ENCODE data around the gene BICD2. TPM values are rescaled to one million over a fixed set of nuclear protein-coding genes. Genes with fewer than 3 reads are reported as not detected.
"Not testable (repeated sequence)": the region's sequence is repeated elsewhere in the genome, so short reads cannot be mapped to it uniquely, and the experiment has no call there.

The BICD2 gene
- 31.0 TPM for total RNA-seq

DNA sequence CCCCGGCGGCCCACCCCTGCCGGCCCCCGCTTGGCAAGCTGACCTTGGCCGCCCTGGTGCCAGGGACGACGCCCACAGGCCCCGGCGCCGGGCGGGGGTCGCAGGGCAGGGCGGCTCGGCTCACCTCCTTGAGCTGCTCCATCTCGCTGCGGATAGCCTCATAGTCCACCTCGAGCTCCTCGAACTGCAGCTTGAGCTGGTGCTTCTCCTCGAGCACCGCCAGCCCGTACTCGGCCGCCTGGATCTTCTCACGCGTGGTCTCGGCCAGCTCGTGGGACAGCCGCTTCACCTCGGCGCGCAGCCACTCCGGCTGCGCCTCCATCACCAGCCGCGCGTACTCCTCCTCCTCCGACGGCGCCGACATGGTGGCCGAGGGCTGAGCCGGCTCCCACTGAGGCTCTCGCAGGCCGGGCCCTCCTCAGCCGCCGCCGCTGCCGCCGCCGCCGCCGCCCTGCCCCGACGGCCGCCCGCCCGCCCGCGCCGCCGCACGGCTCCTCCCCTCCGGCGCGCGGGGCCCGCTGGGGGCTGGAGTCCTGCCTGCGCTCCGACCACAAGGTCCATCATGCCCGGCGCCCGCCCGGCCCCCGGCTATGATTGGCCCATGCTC lies at the start of gene BICD2:
Gene BICD2 (minus strand): TSS at position 453 of the 607 bp plus-strand sequence. CDS start 89 bp downstream, at position 364.
- no peak for ATAC-seq
- intact Hi-C loops (cut with DNase I) = no loop called here
- no peak for DNase-seq (ENCODE audit: low spot score)

DNA sequence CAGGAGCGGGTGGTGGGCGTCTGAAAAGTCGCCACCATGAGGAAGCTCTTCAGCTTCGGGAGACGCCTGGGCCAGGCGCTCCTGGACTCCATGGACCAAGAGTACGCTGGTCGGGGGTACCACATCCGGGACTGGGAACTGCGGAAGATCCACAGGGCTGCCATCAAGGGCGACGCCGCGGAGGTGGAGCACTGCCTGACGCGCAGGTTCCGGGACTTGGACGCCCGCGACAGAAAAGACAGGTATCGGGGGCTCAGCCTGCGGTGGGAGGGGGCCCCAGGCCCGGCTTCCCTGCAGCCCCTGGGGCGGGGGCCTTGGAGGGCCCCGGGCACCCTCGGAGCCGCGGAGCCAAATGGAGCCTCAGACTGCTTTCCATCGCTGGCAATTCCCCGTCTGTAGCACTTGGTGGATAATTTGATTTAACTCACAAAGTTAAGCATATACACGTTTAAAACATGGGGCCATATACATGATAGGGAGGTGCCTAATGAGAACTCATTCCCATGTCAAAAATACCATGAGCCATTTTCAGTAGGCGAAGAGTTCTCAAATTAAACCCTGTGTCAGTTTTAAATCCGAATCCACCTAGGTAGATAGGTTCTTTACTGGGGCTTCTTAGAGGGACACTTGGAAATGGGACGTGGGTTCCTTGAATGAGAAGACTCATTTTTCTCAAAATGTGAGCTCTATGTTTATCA lies 45.1 kb upstream of the BICD2 start:
- intact Hi-C loops (cut with DNase I); ATAC-seq; DNase-seq (ENCODE audit: low spot score): not testable (repeated sequence)

GRCh38 chr9:92808726-92809451 lies 44.3 kb upstream of the BICD2 start:
- DNase-seq (ENCODE audit: low spot score) = peak; percentile 84
- intact Hi-C loops (cut with DNase I) = no loop called here
- ATAC-seq = peak; percentile 88

DNA sequence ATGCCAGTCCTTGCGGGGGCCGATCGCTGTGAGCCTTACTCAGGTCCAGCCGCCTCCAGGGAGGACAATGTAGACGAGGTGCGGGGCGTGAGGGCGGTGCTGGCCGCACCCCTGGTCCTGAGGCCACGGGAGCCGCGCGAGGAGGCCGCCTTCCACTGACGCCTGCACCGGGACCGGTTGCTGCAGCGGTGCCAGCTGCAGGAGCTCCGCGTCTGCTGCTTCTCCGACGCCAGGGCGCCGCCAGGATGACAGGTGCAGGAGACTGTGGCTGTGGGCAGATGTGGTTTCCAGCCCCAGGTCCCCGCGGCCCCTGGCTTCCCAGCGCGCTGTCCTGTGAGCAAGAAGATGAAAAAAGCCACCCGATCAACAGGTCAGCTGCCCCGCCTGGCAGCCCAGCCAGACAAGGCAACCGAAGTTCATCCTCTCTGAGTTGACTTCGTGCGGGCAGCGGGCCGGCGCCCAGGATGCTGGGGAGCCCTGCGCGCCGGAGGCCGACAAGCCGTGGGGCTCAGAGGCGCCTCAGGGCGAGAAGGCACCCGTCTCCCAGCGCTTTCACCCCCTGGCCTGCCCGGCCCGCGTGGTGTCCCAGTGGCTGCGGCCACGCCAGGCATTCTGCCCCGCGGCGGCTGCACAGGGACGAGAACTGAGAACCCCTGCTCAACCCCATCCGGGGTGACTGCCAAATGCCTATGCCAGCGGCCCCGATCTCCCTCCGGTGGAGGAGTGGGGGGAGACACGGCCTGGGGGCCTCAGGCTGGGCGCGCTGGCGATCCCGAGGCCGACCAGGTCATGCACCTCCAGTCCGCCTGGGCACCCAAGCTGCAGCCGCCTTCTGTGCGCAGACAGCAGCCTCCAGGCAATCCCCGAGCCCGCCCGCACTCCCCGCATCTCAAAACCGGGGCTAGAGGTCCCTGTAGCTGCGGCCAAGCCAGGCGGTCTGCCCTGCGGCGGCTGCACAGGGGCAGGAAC lies 43.4 kb upstream of the BICD2 start:
- ATAC-seq (peak; percentile 7), DNase-seq (ENCODE audit: low spot score) (no peak)
- intact Hi-C loops (cut with DNase I) = no loop called here

GRCh38 chr9:92807031-92807756 lies 42.6 kb upstream of the BICD2 start:
- intact Hi-C loops (cut with DNase I) = no loop called here
- DNase-seq (ENCODE audit: low spot score) (no peak), ATAC-seq (no peak)

DNA sequence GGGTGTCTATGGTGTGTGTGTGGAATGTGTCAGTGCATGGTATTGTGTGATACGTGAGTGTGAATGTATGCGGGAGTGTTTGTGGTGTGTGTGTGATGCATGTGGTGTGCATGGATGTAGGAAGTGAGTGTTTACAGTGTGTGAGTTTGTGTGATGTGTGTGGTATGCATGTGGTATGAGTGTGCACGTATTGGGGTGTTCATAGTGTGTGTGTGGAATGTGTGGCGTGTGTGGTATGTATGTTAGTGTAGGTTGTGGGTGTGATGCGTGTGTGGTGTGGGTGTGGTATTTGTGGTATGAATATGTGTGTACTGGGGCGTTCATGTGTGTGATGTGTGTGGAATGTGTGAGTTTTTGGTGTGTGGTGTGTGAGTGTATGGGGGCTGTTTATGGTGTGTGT lies 40.1 kb upstream of the BICD2 start:
- DNase-seq (ENCODE audit: low spot score) (no peak), ATAC-seq (no peak)
- intact Hi-C loops (cut with DNase I) = no loop called here

- DNase-seq (ENCODE audit: low spot score) (no peak), ATAC-seq (no peak)
- intact Hi-C loops (cut with DNase I) = loop anchor here (10.0 kb wide), 1 partner anchor 654 kb away; no protein-coding TSS in a partner anchor
Observed at GRCh38 chr9:92798358-92798757, 33.7 kb upstream of the BICD2 start.

DNA sequence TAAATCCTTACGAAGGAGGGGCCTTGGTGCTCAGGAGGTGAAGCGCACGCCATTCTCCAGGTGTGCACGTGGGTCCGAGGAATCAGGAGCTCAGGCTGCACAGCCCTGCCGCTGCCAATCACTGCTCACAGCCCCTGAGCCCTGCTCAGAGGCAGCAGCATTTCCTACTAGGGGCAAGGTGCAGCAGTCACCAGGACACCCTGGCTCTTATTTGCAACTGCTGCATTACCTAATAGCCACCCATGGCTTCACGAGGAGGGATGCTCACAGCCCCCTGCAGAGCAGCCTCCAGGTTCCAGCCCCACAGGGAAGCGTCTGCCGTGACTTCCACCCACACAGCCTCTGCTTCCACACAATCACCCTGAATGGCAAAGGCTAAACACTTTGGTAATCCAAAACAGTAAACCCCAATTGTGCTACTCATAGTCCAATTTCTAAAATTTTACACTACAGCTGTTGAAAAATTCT lies 31.7 kb upstream of the BICD2 start:
- DNase-seq (ENCODE audit: low spot score); ATAC-seq: not testable (repeated sequence)
- intact Hi-C loops (cut with DNase I) = loop anchor here (10.0 kb wide), 1 partner anchor 652 kb away; no protein-coding TSS in a partner anchor

- DNase-seq (ENCODE audit: low spot score) = no peak
- intact Hi-C loops (cut with DNase I) = loop anchor here (10.0 kb wide), 1 partner anchor 651 kb away; no protein-coding TSS in a partner anchor
- no peak for ATAC-seq
Observed at GRCh38 chr9:92795598-92796336, 31.1 kb upstream of the BICD2 start.

- intact Hi-C loops (cut with DNase I) = loop anchor here (5.0 to 10.0 kb wide), 2 partner anchors 78 to 650 kb away; no protein-coding TSS in a partner anchor
- ATAC-seq = no peak
Observed at GRCh38 chr9:92795000-92795399, 30.4 kb upstream of the BICD2 start.

GRCh38 chr9:92794426-92794825 lies 29.8 kb upstream of the BICD2 start:
- no peak for DNase-seq (ENCODE audit: low spot score)
- no peak for ATAC-seq
- intact Hi-C loops (cut with DNase I) = loop anchor here (5.0 to 10.0 kb wide), 2 partner anchors 77 to 650 kb away; no protein-coding TSS in a partner anchor

More at GRCh38 chr9:92795000-92795399, 30.4 kb upstream of the BICD2 start:
- no peak for DNase-seq (ENCODE audit: low spot score)

GRCh38 chr9:92790542-92791527 lies 26.2 kb upstream of the BICD2 start:
- ATAC-seq (peak; percentile 95), DNase-seq (ENCODE audit: low spot score) (peak; percentile 87)
- intact Hi-C loops (cut with DNase I) = loop anchor here (5.0 to 10.0 kb wide), 2 partner anchors 74 to 646 kb away; no protein-coding TSS in a partner anchor

GRCh38 chr9:92786298-92786697 lies 21.7 kb upstream of the BICD2 start:
- intact Hi-C loops (cut with DNase I) = no loop called here
- ATAC-seq (no peak), DNase-seq (ENCODE audit: low spot score) (no peak)

- intact Hi-C loops (cut with DNase I) = no loop called here
- DNase-seq (ENCODE audit: low spot score) (no peak), ATAC-seq (no peak)
Observed at GRCh38 chr9:92781899-92782298, 17.3 kb upstream of the BICD2 start.

DNA sequence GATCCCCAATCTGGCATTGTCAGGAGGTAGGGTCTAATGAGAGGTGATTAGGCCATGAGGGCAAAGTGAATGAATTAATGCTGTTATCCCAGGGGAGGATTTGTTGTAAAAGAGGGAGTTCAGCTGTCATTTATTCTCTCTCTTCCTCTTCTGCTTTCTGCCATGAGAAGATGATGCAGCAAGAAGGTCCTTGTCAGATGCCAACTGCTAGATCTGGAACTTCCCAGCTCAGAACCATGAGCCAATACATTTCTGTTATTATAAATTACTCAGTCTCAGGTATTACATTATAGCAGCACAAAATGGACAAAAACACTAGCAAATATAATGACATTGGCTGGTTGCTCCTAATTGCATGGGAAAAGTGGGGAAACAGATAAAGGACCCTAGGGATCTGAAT lies 15.6 kb upstream of the BICD2 start:
- DNase-seq (ENCODE audit: low spot score) = no peak
- ATAC-seq = no peak
- intact Hi-C loops (cut with DNase I) = no loop called here

DNA sequence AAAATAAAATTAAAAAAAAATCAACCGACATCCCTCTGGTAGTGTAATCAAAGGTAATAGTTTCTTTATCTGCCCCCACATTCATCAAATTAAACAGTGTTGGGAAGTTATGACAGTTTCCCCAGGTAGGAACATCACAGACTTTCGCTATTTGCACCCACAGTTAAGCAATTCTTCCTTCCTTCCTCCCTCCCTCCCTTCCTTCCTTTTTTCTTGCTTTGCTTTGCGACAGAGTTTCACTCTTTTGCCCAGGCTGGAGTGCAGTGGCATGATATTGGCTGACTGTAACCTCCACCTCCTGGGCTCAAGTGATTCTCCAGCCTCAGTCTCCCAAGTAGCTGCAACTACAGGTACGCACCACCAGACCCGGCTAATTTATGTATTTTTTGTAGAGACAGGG lies 10.8 kb upstream of the BICD2 start:
- no peak for DNase-seq (ENCODE audit: low spot score)
- intact Hi-C loops (cut with DNase I) = no loop called here

More for the DNA sequence above, 10.8 kb upstream of the BICD2 start:
- no peak for ATAC-seq

All from sciatic nerve (tissue), 2 donors.